ENCODE measurements around the gene UCP2. TPM values are rescaled to one million over a fixed set of nuclear protein-coding genes. Genes with fewer than 3 reads are reported as not detected.

UCP2 gene
- total RNA-seq, 2 experiments from 2014 or later = 467 to 468 TPM

GRCh38 chr11:74019860-74020259 is 37.2 kb upstream of the UCP2 start:
- Histone ChIP-seq H3K4me1 (ENCODE audit: insufficient read depth, low read length) (peaks cover 64% of the 10 kb centered on the region), H3K27ac (ENCODE audit: low read depth in 1 of 2, low read length in 2 of 2) (no peak overlapping the region)
- intact Hi-C loops (cut with DNase I, micrococcal nuclease) = no loop called here

GRCh38 chr11:74019104-74019738 is 36.6 kb upstream of the UCP2 start:
- H3K27ac Mint-ChIP-seq = no peak overlapping the region
- peaks cover 41% of the 10 kb centered on the region for H3K4me1 Mint-ChIP-seq (ENCODE audit: low read depth)
- Histone ChIP-seq H3K9me3 (ENCODE audit: control insufficient read depth in 1 of 2, insufficient read depth in 1 of 2, low read length in 2 of 2) (no peaks in the 10 kb centered on the region), H3K27ac (ENCODE audit: low read depth in 1 of 2, low read length in 2 of 2) (no peak overlapping the region), H3K4me3 (ENCODE audit: low read length) (no peak overlapping the region), H3K27me3 (ENCODE audit: control insufficient read depth in 1 of 2, insufficient read depth in 2 of 2, low read length in 2 of 2) (no peaks in the 10 kb centered on the region), H3K4me1 (ENCODE audit: insufficient read depth, low read length) (peaks cover 68% of the 10 kb centered on the region), H3K36me3 (ENCODE audit: insufficient read depth, low read length) (peaks cover 11% of the 10 kb centered on the region)
- TF ChIP-seq CTCF (IDR thresholded peaks at IDR 0.05) = no peak
- peaks cover 22% of the 10 kb centered on the region for H3K36me3 Mint-ChIP-seq (ENCODE audit: low read depth)
- H3K9me3 Mint-ChIP-seq = no peaks in the 10 kb centered on the region
- DNase-seq = no peak
- intact Hi-C loops (cut with DNase I, micrococcal nuclease) = no loop called here
- ChIA-PET CTCF (interaction anchor here (1.2 kb wide), 1 partner anchor 14 kb away, joined by 4 read pairs; no protein-coding TSS in a partner anchor), POLR2A (interaction anchor here (0.7 to 11.8 kb wide), 6 partner anchors 9 to 49 kb away, joined by 3 to 106 read pairs (median 5); partner anchors contain the start of gene UCP2)
- no peak overlapping the region for H3K4me3 Mint-ChIP-seq
- no peak for ATAC-seq (ENCODE audit: poor library complexity)
- H3K27me3 Mint-ChIP-seq = no peaks in the 10 kb centered on the region

More at GRCh38 chr11:74019860-74020259, 37.2 kb upstream of the UCP2 start:
- DNase-seq = peak in 2 of 14 experiments; percentile 39 to 45
- no peaks in the 10 kb centered on the region for H3K9me3 Mint-ChIP-seq
- H3K36me3 ChIP-seq (ENCODE audit: insufficient read depth, low read length) = peaks cover 11% of the 10 kb centered on the region
- no peak overlapping the region for H3K4me3 ChIP-seq (ENCODE audit: low read length)
- H3K27ac Mint-ChIP-seq = no peak overlapping the region
- POLR2A ChIA-PET = interaction anchor here (1.3 to 11.8 kb wide), 5 partner anchors 10 to 49 kb away, joined by 3 to 106 read pairs (median 5); partner anchors contain the start of gene UCP2
- no peak for TF ChIP-seq CTCF (IDR thresholded peaks at IDR 0.05)
- ATAC-seq (ENCODE audit: poor library complexity) = peak; percentile 14
- no peaks in the 10 kb centered on the region for H3K27me3 ChIP-seq (ENCODE audit: control insufficient read depth in 1 of 2, insufficient read depth in 2 of 2, low read length in 2 of 2)
- H3K9me3 ChIP-seq (ENCODE audit: control insufficient read depth in 1 of 2, insufficient read depth in 1 of 2, low read length in 2 of 2) = no peaks in the 10 kb centered on the region
- peaks cover 24% of the 10 kb centered on the region for H3K36me3 Mint-ChIP-seq (ENCODE audit: low read depth)
- CTCF ChIA-PET = interaction anchor here (1.2 kb wide), 1 partner anchor 14 kb away, joined by 4 read pairs; no protein-coding TSS in a partner anchor
- no peak overlapping the region for H3K4me3 Mint-ChIP-seq
- H3K27me3 Mint-ChIP-seq = no peaks in the 10 kb centered on the region
- peaks cover 37% of the 10 kb centered on the region for H3K4me1 Mint-ChIP-seq (ENCODE audit: low read depth)

GRCh38 chr11:74018331-74019005 is 35.8 kb upstream of the UCP2 start:
- no peak overlapping the region for H3K4me3 ChIP-seq (ENCODE audit: low read length)
- Mint-ChIP-seq H3K4me1 (ENCODE audit: low read depth) (peaks cover 45% of the 10 kb centered on the region), H3K4me3 (no peak overlapping the region), H3K36me3 (ENCODE audit: low read depth) (peaks cover 22% of the 10 kb centered on the region), H3K27me3 (no peaks in the 10 kb centered on the region), H3K27ac (no peak overlapping the region), H3K9me3 (no peaks in the 10 kb centered on the region)
- peaks cover 10% of the 10 kb centered on the region for H3K36me3 ChIP-seq (ENCODE audit: insufficient read depth, low read length)
- ATAC-seq (ENCODE audit: poor library complexity) (no peak), DNase-seq (peak in 2 of 14 experiments; percentile 40 to 49)
- ChIA-PET CTCF (interaction anchor here (1.2 kb wide), 1 partner anchor 13 kb away, joined by 4 read pairs; no protein-coding TSS in a partner anchor), POLR2A (interaction anchor here (0.9 to 11.8 kb wide), 6 partner anchors 8 to 47 kb away, joined by 3 to 106 read pairs (median 4); partner anchors contain the start of gene UCP2)
- intact Hi-C loops (cut with DNase I, micrococcal nuclease) = no loop called here
- peaks cover 75% of the 10 kb centered on the region for H3K4me1 ChIP-seq (ENCODE audit: insufficient read depth, low read length)
- H3K27me3 ChIP-seq (ENCODE audit: control insufficient read depth in 1 of 2, insufficient read depth in 2 of 2, low read length in 2 of 2) = no peaks in the 10 kb centered on the region
- no peak for TF ChIP-seq CTCF (IDR thresholded peaks at IDR 0.05)
- no peak overlapping the region for H3K27ac ChIP-seq (ENCODE audit: low read depth in 1 of 2, low read length in 2 of 2)
- no peaks in the 10 kb centered on the region for H3K9me3 ChIP-seq (ENCODE audit: control insufficient read depth in 1 of 2, insufficient read depth in 1 of 2, low read length in 2 of 2)

All from CD4-positive, alpha-beta T cell (primary cell).